HG02588 (cell line): ENCODE results near the gene AAGAB.

Experiments used
- ATAC-seq: cut with Tn5 transposase; IDR thresholded peaks from one replicate; pipeline ENCODE4 v1.9.1; 2021; ENCODE audit warnings: mild to moderate bottlenecking, moderate library complexity; ENCODE audit not compliant: unreplicated experiment

Gene AAGAB

DNA sequence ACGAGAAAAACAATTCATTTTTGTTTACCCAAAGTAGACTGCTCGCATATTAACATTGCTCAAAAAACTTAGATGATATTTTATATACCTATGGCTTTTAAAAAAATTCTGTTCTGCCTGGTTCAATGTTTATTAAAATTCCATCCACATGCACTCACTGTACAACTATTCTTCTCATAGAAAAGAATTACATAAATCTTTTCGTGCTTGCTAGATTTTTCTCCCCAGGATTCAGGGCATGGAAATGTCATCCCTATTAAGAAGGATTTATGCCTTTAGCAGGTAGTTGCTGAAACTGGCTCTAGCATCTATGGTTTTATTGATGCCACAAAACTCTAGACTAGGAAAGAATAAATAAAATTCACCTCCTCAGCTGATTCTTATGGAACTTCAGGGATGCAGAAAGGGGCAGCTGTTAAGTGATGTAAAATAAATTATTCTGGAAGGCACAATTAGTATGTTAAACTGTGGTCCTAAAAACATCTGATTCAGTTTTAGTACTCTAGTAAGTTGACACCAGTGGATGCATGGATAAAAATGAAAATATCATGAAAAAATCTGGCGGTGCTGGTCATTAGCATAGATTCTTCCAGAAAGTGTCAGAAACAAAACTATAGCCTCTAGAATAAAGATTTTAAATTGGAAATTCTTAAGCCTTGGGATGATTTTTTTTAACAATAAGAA is 41.6 kb downstream of the AAGAB start:
- ATAC-seq, result no peak

DNA sequence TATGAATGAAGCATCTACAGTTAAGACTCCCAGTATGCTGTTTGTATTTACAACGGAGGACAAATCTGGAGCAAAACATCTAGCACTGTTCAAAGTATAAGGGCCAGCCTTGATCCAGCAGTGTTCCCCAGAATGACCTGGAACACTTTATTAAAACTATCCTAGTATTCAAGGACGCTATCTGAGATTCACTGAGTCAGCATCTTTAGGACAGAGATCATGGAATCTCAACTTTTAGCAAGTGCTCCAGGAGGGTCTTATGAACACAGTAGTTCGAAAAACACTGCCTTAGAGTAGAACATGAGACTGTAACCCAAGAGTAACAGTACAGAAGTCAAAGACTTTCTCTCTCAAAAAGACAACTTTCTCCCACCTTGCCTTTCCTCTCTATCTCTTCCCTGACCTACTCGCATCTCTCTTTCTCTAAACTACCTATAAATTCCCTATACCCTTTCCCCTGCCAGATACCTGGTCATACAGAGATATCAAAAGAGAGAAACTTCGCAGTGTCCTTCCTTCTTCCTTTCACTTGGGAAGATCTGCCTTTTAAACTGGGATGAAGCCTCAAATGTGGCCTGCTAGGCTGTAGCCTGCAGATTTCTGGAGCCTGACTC is 43.8 kb downstream of the AAGAB start:
- no peak for ATAC-seq

DNA sequence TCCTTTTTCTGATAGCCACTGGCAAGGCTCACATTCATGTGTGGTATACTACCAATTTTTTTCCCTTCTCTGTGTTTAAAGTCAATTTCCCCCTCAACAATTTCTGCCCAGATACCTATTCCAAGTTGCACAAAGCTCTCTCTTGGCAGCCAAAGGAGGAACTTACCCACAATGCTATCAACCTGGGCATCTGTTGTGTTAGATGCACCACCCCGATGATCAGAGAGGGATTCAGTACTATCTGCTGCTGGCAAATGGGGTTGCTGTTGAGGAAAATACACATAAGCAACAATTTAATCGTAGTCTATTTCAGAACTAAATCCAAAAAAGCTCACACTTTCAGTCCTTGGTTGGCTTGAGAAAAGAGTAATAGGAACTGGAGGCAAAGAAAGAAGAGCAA is 46.1 kb downstream of the AAGAB start:
- no peak for ATAC-seq

DNA sequence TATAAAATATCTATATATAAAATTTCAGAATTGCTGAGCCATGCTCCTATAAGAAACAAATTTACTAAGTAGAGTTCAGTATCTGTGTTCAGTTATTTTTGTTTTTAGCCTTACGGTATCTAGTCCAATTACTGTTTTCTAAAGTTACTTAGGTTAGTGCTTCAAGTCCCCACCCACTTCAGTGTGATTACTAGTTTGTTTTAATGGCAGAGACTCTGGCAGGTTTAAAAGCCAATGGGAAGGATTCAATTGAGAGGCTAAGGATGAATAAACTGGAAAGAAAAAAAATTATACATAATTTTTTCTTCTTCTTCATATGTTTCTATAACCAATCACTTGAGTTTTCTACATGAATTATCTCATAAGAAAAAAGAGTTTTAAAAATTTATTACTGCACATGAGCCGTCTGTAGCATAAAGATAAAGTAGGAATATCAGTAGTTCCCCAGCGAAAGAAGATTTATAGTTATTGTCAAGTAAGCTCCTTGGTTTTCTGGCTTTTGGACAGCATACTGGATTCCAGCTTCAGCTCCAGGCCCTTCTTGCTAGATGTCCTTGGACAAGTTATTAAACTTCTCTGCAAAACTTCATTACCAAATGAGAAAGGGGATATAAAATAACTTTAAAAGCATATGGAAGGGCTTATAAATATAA is 46.8 kb downstream of the AAGAB start:
- ATAC-seq, result no peak

DNA sequence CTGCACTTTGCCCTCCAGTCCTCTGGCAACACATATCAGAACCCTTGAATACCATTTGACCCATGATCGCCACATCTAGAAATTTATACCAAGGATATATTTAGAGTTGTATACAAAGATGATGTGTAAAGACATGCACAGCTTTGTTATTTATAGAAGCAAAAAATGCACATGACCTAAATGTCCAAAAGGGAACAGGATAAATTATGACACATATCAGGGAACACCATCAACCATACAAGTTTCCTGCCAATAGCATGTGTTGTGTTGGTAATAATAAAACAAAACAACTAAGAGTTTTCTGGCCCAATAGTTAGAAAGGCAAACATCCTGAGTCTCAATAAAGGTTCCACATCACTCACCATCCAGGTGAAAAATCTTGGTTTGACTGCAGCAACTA is 51.5 kb downstream of the AAGAB start:
- no peak for ATAC-seq

DNA sequence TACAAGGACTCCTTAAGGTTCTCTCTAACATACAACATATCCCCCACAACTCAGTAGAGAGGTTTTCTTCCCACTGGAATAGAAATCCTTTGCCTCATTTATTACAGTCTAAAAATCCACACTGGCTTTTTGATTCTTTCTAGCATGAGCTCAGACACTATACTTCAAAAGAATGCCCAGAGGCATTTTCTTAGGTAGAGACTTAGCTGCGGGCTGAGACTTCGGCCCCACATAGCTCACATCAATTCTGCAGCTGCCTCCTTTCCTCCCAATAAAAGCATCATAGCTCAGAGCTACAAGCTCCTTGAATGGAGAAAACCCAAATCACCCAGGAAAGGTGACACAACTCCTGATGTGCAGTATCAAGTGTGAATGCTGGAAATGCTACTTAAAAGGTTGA is 52.4 kb downstream of the AAGAB start:
- no peak for ATAC-seq

DNA sequence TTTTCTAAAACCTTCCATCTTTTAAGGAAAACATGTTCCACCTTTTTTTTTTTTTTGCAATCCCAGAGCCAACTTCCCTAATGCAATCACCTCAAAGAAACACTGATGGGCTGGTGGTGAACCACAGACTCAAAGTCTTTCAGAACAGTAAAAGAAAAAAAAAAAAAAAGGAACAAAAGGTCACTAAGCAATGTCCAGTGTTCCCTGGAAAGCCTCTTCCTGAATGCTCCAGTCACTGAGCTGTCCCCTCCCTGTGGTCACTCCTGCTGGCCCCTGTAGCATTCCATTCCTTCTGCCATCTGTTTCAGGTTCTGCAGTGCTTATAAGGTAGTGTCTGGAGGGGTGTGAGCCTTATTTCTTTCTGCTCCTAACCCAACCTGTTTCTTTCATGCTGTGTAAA is 53.3 kb downstream of the AAGAB start:
- no peak for ATAC-seq

DNA sequence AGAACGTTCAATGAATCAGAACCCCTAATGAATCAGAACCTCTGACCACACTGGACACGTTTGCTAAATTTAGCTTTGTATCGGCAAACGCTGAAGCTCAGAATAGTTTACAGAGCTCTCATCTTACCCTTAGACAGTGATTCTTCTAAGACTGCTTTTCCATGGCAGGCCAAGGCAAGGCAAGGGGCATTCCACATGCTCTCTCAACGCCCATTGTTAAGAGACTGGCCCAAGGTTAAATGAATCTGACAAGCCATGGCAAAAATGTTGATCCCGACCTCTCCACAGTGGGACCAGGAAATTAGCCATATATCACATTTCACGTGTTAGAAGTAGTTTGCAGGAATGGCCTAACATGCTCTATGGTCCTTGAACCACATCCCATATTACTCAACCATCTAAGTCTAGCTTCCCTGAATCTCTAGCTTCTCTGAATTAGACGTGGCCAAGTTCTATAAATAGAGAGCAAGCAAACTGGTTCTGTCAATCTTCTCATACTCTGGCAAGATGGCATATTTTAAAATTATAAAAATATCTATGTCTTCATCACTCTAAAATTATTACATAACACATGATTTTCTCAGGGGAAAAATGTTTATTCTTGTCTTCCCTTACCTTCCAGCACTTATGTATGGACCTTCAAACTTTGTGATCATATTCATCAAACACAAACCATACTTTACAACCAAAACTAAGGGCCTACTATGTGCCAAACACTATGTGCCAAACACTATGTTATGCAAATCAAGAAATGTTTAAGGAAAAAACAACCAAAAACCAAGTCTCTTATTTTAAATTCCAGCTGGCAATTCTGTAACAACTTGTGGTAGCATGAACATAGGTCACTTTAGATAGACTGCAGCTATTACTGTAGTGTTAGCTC is 54.3 kb downstream of the AAGAB start:
- ATAC-seq, result no peak

DNA sequence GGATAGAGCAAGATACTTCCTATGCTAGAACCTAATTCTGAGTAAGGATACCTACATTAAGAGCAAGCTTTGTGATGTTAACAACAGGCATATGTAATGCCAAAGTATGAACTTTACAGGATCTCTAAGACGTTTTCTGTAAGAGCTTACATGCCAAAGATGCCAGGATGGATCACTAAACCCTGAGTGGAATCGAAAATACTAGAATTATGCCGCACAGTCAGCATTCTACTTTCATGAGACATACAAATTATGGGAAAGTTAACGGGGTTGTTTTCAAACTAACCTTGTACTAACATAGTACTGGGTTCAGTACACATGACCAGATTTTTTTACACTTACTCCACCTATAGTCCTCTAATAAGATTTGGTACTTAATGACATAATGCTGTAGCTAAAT is 55.1 kb downstream of the AAGAB start:
- no peak for ATAC-seq

DNA sequence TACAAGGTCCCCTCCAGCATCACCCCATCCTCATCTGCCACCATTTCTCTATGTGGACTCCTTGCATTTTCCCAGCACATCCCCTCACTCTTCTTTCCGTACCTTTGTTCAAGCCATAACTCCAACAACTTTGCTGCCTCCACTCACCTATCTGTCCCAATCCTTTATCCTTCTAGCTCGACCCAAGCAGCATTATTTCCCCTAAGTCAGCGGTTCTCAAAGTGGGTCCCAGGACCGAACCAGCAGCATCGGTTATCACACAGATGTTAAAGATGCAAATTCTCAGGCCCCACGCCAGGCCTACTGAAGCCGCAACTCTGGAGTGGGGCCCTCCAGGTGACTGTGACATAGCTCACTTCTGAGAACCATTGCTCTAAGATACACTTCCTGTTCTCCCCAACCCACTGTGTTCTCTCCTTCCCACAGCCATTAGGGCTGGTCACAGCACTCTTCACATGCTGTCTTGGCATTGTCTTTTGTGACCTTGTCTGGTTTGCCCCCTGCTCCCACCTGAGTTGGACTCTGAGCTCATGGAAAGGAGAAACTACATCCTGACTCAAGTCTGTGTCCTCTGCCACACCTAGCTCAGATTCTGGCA is 56.2 kb downstream of the AAGAB start:
- ATAC-seq, result no peak

DNA sequence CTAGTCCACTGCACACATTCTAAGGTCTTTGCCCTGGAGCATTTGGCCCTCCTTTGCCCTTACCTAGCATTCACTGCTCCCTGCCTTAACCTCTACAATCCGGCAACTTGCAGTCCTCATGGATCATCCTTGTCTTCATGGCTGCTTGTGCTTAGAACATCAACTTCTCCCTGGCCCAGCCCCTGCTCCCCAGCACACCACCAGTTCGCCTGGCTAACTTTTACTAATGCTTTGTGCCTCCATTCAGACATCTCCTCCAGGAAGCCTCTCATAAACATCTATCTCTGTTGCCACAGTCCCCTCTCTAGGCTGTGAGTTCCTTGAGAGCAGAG is 57.1 kb downstream of the AAGAB start:
- no peak for ATAC-seq

DNA sequence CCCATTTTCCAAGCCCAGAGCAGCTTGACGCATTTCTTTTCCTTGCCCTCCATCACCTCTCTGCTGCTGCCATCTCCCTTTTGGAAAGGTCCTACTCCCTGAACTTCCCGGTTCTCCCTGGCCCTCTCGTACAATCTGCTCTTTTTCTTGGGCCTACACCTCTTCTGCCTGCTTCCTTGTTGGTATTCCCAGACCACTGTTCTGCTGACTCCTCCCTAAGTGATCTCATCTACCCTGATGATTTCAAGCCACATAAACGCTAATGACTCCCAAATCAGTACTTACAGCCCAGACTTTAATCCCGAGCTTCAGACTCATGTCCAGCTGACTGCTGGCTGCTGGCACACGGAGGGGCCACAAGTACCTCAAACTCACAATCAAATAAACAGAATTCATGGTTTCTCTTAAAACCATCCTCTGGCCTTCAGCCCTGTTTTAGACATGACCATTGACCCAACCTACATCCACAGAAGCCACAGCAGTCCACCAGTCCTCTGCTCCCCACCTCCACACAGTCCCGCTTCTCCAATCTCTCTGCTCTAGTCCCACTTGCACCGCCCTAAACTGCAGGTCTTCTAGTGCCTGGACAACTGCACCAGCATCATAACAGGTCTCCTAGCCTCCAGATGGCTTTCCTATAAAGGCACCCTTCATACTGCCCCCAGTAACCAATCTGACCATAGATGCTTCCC is 57.6 kb downstream of the AAGAB start:
- no peak for ATAC-seq

DNA sequence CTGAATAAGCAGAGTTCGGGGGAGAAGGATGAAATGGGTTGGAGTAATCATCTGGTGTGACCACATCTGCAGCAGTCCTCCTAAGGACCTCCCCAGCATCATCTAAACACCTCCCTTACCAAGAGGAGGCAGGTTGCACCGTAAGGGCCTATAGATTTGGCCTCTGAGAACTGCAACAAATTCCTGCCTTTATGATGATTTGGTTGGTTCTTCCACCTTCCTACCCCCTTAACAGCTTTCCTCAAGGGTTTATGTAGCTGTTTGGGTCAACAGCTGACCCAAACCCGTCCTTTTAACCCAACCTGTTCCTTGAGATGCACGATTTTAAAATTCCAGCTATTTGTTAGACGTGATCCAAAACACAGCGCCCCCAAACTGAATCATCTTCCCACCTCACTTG is 58.2 kb downstream of the AAGAB start:
- no peak for ATAC-seq

DNA sequence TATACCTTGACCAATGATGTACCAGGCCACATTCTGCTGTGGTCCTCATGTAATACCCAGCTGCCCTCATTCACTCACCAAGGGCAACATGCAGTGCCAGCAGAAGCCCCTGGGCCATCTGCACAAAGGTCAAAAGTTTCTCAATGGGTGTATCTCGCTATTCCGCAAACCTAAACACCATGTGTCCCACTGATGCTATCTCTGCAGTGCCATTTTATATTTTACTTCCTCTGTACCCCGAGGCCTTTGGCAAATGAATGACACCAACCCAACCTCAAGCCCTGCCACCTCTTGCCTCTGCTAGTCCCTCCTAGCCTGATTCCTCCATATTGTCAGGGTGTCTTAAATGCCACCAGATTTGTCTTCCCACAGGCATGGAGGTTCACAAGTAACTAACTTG is 59.2 kb downstream of the AAGAB start:
- ATAC-seq, result no peak

DNA sequence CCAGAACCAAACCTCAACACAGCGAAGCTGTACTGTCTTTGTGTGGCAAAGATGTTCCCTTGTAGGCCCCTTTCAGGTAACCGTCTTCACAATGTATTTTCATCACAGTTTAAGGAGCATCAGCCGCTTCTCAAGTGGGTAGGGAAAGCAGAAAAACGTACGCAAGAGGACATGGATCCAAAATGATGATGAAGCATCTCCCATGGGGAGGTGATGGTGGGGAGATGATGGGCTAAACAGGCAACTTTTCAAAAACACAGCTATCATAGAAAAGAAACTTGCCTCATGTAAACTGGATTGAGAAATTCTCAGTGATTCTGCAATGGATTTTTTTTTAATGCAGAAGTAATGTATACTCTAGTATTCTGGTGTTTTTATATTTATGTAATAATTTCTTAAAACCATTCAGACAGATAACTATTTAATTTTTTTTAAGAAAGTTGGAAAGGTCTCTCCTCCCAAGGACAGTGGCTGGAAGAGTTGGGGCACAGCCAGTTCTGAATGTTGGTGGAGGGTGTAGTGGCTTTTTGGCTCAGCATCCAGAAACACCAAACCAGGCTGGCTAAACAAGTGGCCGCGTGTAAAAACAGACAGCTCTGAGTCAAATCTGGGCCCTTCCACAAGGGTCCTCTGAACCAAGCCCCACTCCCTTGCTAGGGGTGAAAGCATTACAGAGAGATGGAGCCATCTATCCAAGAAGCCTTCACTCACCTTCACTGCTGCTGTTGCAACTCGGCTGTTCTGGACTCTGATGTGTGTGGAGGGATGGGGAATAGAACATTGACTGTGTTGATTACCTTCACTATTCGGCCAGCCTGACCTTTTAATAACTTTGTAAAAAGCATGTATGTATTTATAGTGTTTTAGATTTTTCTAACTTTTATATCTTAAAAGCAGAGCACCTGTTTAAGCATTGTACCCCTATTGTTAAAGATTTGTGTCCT is 60.0 kb downstream of the AAGAB start:
- ATAC-seq, result no peak

DNA sequence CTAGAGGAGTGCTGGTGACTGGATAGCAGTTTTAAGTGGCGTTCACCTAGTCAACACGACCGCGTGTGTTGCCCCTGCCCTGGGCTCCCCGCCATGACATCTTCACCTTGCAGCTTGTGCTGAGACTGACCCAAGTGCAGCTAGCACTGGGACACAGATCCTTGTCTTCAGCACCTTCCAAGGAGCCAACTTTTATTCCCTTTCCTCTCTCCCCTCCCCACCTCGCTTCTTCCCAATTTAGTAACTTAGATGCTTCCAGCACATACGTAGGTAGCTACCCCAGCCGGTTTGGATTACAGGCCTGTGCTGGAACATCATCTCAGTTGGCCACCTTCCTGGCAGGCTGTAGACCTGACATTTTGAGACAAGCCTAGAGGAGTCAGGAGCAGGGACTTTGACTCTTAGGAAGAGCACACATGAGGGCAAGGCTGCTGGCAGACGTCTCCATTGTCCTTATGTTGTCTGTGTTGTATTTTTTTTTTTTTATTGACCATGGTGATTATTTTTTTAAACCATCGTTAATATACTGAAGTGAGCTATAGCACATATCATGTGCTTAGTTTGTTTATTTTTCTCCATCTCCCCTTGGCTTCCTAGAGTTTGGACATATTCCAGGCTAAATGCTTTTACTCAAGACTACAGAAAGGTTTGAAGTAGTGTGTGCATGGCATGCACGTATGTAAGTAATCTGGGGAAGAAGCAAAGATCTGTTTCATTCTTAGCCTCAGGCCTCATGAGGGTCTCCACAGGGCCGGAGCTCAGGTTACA is 61.1 kb downstream of the AAGAB start:
- no peak for ATAC-seq

DNA sequence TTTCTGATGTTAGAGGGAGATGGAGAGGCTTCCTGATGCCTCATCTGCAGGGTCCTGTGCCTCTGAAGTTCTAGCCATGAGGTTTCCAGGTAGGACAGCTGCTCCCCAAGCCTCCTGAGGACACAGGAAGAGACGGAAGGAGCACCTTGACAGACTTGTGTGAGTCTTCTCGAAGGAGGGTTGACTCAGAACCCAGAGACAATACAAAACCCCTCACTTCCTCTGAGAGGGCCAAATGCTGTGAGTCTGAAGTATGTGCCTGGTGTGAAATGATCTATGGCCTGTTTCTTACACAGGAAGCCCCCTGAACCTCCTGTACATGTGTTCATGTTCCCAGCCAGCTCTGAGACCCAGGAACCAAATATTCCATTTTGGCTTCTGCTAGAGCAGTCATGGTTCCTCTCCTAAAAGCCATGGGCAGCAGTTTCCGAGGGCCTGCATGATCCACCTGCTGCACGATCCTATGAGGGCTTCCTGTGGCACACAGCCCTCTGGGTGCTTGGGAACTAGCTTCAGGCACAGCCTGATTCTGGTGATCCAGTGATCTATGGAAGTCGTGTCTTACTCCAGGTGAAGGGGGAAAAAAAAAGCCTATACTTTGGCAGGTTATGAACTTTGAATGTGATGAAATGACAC is 62.2 kb downstream of the AAGAB start:
- ATAC-seq, result no peak

DNA sequence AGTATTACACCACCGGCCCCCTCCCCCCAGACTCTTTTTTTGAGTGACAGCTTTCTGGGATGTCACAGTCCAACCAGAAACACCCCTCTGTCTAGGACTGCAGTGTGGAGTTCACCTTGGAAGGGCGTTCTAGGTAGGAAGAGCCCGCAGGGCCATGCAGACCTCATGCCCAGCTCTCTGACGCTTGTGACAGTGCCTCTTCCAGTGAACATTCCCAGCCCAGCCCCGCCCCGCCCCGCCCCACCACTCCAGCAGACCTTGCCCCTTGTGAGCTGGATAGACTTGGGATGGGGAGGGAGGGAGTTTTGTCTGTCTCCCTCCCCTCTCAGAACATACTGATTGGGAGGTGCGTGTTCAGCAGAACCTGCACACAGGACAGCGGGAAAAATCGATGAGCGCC is 63.6 kb downstream of the AAGAB start:
- ATAC-seq, result no peak
